GM12878 (cell line): ENCODE measurements around the gene CACNA1D. TPM values are rescaled to one million over a fixed set of nuclear protein-coding genes. Genes with fewer than 3 reads are reported as not detected.
A peak's percentile ranks its signal among the peaks of the same experiment; 100 is the strongest.

Experiments
- ATAC-seq: fragments of 200-7000 bp; cut with Tn5 transposase; 3 replicates; pipeline ENCODE4 v1.9.1; 2020; ENCODE audit warnings: mild to moderate bottlenecking, moderate library complexity
- BruUV-seq: library from RNA; stranded (reverse); fragments of 400-500 nt; replicated peaks from 2 replicates; lab custom pipeline; 2021; lab: Mats Ljungman, UMichigan
- CTCF ChIA-PET: fragments of 300-600 bp; sonication (Branson Sonifier 250); formaldehyde crosslinking; extraction: SDS; loops from one replicate; lab custom pipeline; 2021; ENCODE audit warnings: inconsistent platforms; lab: Yijun Ruan, JAX
- POLR2A ChIA-PET: fragments of 350-600 bp; formaldehyde crosslinking; extraction: SDS; loops from one replicate; lab custom pipeline; 2021; ENCODE audit warnings: inconsistent platforms; lab: Charles Lee
- RAD21 ChIA-PET: fragments of 300-600 bp; sonication (Branson Sonifier 250); formaldehyde crosslinking; loops from one replicate; lab custom pipeline; 2023; ENCODE audit warnings: antibody characterized with exemption; ENCODE audit not compliant: unreplicated experiment; lab: Charles Lee
- SMC1A ChIA-PET: fragments of 300-600 bp; sonication (Branson Sonifier 250); formaldehyde crosslinking; loops from one replicate; lab custom pipeline; 2023; ENCODE audit not compliant: unreplicated experiment, uncharacterized antibody; lab: Charles Lee
- DNase-seq: peaks from one replicate; pipeline ENCODE4 v3.0.0-alpha.2; 2011; ENCODE audit warnings: low read depth, low spot score
- FAIRE-seq: peaks from 3 replicates; lab custom pipeline; 2011; peaks lifted over from hg19 to GRCh38; lab: Jason Lieb, UNC
- H2AFZ ChIP-seq: 2 replicates; pipeline ENCODE4 v1.6.0; 2011; ENCODE audit warnings: low read depth, low read length, control low read depth; ENCODE audit not compliant: control insufficient read depth
- H3K27ac ChIP-seq: 2 replicates; pipeline ENCODE4 v1.5.1; 2011; ENCODE audit warnings: control low read depth; ENCODE audit not compliant: control insufficient read depth, insufficient read depth
- H3K27me3 ChIP-seq, 2 experiments: replicated peaks in 1 of 2; 2 replicates each; pipeline versions ENCODE4 v1.6.0 to v1.6.1; 2011; ENCODE audit warnings: low read length in 1 of 2; ENCODE audit not compliant: control insufficient read depth in 2 of 2, insufficient read depth in 2 of 2
- H3K36me3 ChIP-seq, 2 experiments: 2 replicates each; pipeline ENCODE4 v1.5.1; 2011; ENCODE audit warnings: low read length in 1 of 2; ENCODE audit not compliant: control insufficient read depth in 2 of 2, insufficient read depth in 2 of 2
- H3K4me1 ChIP-seq: 2 replicates; pipeline ENCODE4 v1.6.1; 2011; ENCODE audit warnings: mild to moderate bottlenecking, low read length, moderate library complexity, mixed read lengths; ENCODE audit not compliant: control insufficient read depth, insufficient read depth
- H3K4me2 ChIP-seq: 2 replicates; pipeline ENCODE4 v1.6.0; 2011; ENCODE audit warnings: control low read depth; ENCODE audit not compliant: control insufficient read depth, insufficient read depth
- H3K4me3 ChIP-seq: fragments of 200-600 bp; sonication (generic); 2 replicates; pipeline ENCODE4 v1.5.1; 2016
- H3K79me2 ChIP-seq: 2 replicates; pipeline ENCODE4 v1.6.0; 2011; ENCODE audit warnings: low read length; ENCODE audit not compliant: control insufficient read depth, insufficient read depth
- H3K9ac ChIP-seq: 2 replicates; pipeline ENCODE4 v1.8.0; 2011; ENCODE audit warnings: low read length, control low read depth, mixed read lengths; ENCODE audit not compliant: control insufficient read depth, insufficient read depth
- H3K9me3 ChIP-seq: replicated peaks from 3 replicates; pipeline ENCODE4 v1.5.1; 2011; ENCODE audit warnings: mild to moderate bottlenecking, low read length; ENCODE audit not compliant: control insufficient read depth, insufficient read depth
- H4K20me1 ChIP-seq: 2 replicates; pipeline ENCODE4 v1.6.0; 2011; ENCODE audit not compliant: control insufficient read depth, insufficient read depth
- CBX5 ChIP-seq: sonication (generic); IDR thresholded peaks from 2 replicates; pipeline ENCODE4 v1.6.1; 2016; ENCODE audit warnings: low read depth, moderate library complexity, mild to moderate bottlenecking, inconsistent platforms
- DPF2 ChIP-seq: fragments of 450-650 bp; IDR thresholded peaks from 2 replicates; pipeline ENCODE4 v1.6.1; 2017; ENCODE audit warnings: mild to moderate bottlenecking
- HDGF ChIP-seq: fragments of 450-650 bp; IDR thresholded peaks from 2 replicates; pipeline ENCODE4 v1.6.1; 2016; ENCODE audit warnings: antibody characterized with exemption
- IKZF1 ChIP-seq: fragments of 450-650 bp; conservative IDR thresholded peaks from 2 replicates; pipeline ENCODE4 v1.6.1; 2017; ENCODE audit warnings: antibody characterized with exemption, mild to moderate bottlenecking
- ZNF384 ChIP-seq: IDR thresholded peaks from 2 replicates; pipeline ENCODE4 v1.6.1; 2012; ENCODE audit warnings: low read depth, mild to moderate bottlenecking, low read length, improper control_type of control experiment, borderline replicate concordance
- WGBS: methylation state at CpG from one replicate; pipeline ENCODE4 v1.1.6; 2016; ENCODE audit warnings: low lambda C conversion rate; ENCODE audit not compliant: insufficient replicate concordance, insufficient coverage; ENCODE audit errors: missing lambda C conversion rate; 5-methylcytosine and 5-hydroxymethylcytosine counted together
- in situ Hi-C: fragments of 300-500 bp; cut with MboI; formaldehyde crosslinking; loops from 9 replicates; pipeline ENCODE4 v1.14.3; 2018; ENCODE audit warnings: mixed read lengths
- intact Hi-C: fragments of 100-400 bp; cut with micrococcal nuclease; formaldehyde crosslinking; loops from one replicate; pipeline ENCODE4 v1.14.2; 2022; ENCODE audit not compliant: unreplicated experiment
- polyA plus RNA-seq, 11 experiments: library from polyadenylated mRNA; depleted of rRNA in 4 of 11; unstranded in 6 of 11; stranded (reverse) in 5 of 11; fragments of >200 nt; fragmentation: Nextera tagmentation in 4 of 11; fragmentation: Illumina TruSeq in 1 of 11; extraction: Ambion mirVana in 4 of 11; extraction: Trizol in 1 of 11; gene quantifications; 1 replicate in 1 of 11; 2 replicates in 10 of 11; pipeline versions ENCODE4 v1.2.1 to v1.2.3, GENCODE V29; 2011 to 2016; ENCODE audit warnings: inconsistent platforms in 2 of 11, missing spikeins in 2 of 11, low read depth in 1 of 11
- total RNA-seq, 4 experiments: library from RNA; depleted of rRNA in 3 of 4; stranded (reverse); fragments of >200 nt in 3 of 4; fragmentation: Illumina TruSeq in 1 of 4; extraction: Trizol in 1 of 4; gene quantifications; 2 replicates each; pipeline versions ENCODE4 v1.2.1 to v1.2.3, GENCODE V29; 2013 to 2021

CACNA1D gene
- total and polyA plus RNA-seq, 10 of the 15 experiments (the other 5 are each of a cell fraction or from before 2014, with no cell fraction given), result 0.21 to 24.4 (median 1.6) TPM

DNA sequence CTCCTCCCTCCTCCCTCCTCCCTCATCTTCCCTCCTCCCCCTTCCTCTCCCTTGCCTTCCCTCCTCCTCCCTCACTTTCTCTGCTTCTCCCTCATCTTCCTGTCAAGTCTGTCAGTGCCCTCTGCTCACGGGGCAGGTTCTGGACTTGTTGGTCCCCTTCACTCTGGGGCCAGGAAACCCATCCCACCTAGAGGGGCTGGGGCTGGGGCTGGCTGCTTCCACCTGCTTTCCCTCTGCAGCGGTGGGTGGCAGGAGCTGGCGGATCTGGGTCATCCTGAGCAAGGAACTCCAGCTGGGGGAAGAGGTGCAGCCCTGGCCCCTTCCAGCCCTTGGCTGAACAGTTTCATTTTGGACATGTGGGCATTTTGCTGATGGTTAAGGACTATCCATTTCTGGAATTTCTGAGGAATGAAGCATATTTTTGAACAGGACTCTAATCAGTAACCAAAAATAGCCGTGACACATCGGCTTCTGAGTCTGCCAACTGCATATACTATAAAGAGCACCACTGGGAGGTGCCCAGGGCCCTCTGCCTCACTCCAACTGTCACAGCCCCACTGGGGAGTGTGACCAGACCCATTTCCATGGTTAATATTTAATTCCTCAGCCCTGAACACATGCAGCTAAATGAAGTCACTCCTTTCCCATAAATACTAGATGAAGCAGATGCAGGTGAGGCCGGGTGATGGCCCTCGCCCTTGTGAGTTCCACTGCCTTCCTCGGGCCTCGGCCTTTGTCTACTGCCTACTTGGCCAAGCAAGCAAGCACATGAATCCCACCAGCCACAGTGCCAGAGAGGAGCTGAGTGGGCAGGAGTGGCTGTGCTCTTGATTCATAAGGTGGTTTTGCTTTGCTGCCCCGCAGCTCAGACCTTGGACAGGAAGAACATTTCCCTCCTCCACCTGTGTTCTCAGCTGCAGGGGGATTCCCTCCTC is 312.0 kb downstream of the CACNA1D start:
- Histone ChIP-seq H3K9ac (no peak overlapping the region), H3K79me2 (no peaks in the 10 kb centered on the region), H3K27ac (no peak overlapping the region), H3K4me3 (no peak overlapping the region), H3K36me3 (no peaks in the 10 kb centered on the region), H3K4me2 (no peak overlapping the region), H3K9me3 (no peaks in the 10 kb centered on the region), H3K4me1 (peaks cover 17% of the 10 kb centered on the region), H3K27me3 (no peaks in the 10 kb centered on the region), H4K20me1 (no peaks in the 10 kb centered on the region), H2AFZ (no peak overlapping the region; the same call in 1 of the 2 replicates)
- FAIRE-seq (no peak), DNase-seq (peak; percentile 13), ATAC-seq (peak; percentile 76)
- in situ Hi-C loops, result no loop called here
- CTCF ChIA-PET, result interaction anchor here (0.6 to 0.7 kb wide), 3 partner anchors 25 to 421 kb away, joined by 3 to 4 read pairs (median 3); no protein-coding TSS in a partner anchor
- RAD21 ChIA-PET, result interaction anchor here (0.9 to 1.7 kb wide), 3 partner anchors 31 to 38 kb away, joined by 3 to 9 read pairs (median 4); no protein-coding TSS in a partner anchor
- intact Hi-C loops, result no loop called here
- POLR2A ChIA-PET, result interaction anchor here (0.9 to 1.0 kb wide), 3 partner anchors 39 to 73 kb away, joined by 3 to 5 read pairs (median 3); no protein-coding TSS in a partner anchor
- SMC1A ChIA-PET, result interaction anchor here (0.7 to 2.2 kb wide), 5 partner anchors 29 to 82 kb away, joined by 3 to 10 read pairs (median 4); no protein-coding TSS in a partner anchor
- TF ChIP-seq DPF2, result 0 out of 2 replicates have a peak, but pooled peaks have one; percentile 13
- TF ChIP-seq ZNF384, result no peak
- 0 out of 2 replicates have a peak, but pooled peaks have one; percentile 24 for TF ChIP-seq IKZF1
- TF ChIP-seq CBX5, result no peak
- 0 out of 2 replicates have a peak, but pooled peaks have one; percentile 21 for TF ChIP-seq HDGF
- no TSS peak for BruUV-seq
- WGBS, result 43% methylated on average over 10 of the region's 10 CpGs
